DOHH2 (cell line): ENCODE measurements around the gene NNT.

Experiments used
- H3F3A ChIP-seq: fragments of 200-600 bp; sonication (generic), shearing (Covaris generic); 2 replicates; pipeline ENCODE4 v1.6.0; 2016; ENCODE audit warnings: antibody characterized with exemption, mild to moderate bottlenecking; ENCODE audit not compliant: control insufficient read depth, insufficient read depth
- H3K27ac ChIP-seq: fragments of 200-600 bp; sonication (generic); 2 replicates; pipeline ENCODE4 v1.5.1; 2014; ENCODE audit warnings: low read depth, mild to moderate bottlenecking, low read length, moderate library complexity
- H3K27me3 ChIP-seq: fragments of 200-600 bp; sonication (generic); 2 replicates; pipeline ENCODE4 v1.6.1; 2014; ENCODE audit warnings: mild to moderate bottlenecking, low read length, mixed read lengths; ENCODE audit not compliant: control insufficient read depth
- H3K36me3 ChIP-seq: fragments of 200-600 bp; sonication (generic); 2 replicates; pipeline ENCODE4 v1.6.1; 2014; ENCODE audit warnings: mild to moderate bottlenecking, low read length, moderate library complexity, mixed read lengths; ENCODE audit not compliant: control insufficient read depth
- H3K4me1 ChIP-seq: fragments of 200-600 bp; sonication (generic); 2 replicates; pipeline ENCODE4 v1.6.1; 2014; ENCODE audit warnings: mild to moderate bottlenecking, low read length, mixed read lengths; ENCODE audit not compliant: control insufficient read depth
- H3K4me2 ChIP-seq: fragments of 200-600 bp; sonication (generic); 2 replicates; pipeline ENCODE4 v1.6.0; 2014; ENCODE audit warnings: mild to moderate bottlenecking, low read length, moderate library complexity
- H3K4me3 ChIP-seq: fragments of 200-600 bp; sonication (generic); 2 replicates; pipeline ENCODE4 v1.5.1; 2014; ENCODE audit warnings: mild to moderate bottlenecking, low read length, mixed read lengths
- H3K79me2 ChIP-seq: fragments of 200-600 bp; sonication (generic); 2 replicates; pipeline ENCODE4 v1.6.1; 2014; ENCODE audit warnings: mild to moderate bottlenecking, low read length, mixed read lengths; ENCODE audit not compliant: control insufficient read depth
- H3K9me2 ChIP-seq: fragments of 200-600 bp; sonication (generic); replicated peaks from 2 replicates; pipeline ENCODE4 v1.6.1; 2014; ENCODE audit warnings: mild to moderate bottlenecking, low read length, mixed read lengths; ENCODE audit not compliant: control insufficient read depth
- H3K9me3 ChIP-seq: fragments of 200-600 bp; sonication (generic); 2 replicates; pipeline ENCODE4 v1.6.1; 2014; ENCODE audit warnings: antibody characterized with exemption, low read length, mixed read lengths; ENCODE audit not compliant: control insufficient read depth, insufficient read depth
- H4K20me1 ChIP-seq: fragments of 200-600 bp; sonication (generic); 2 replicates; pipeline ENCODE4 v1.6.0; 2014; ENCODE audit warnings: low read depth, mild to moderate bottlenecking, antibody characterized with exemption, low read length, moderate library complexity; ENCODE audit not compliant: control insufficient read depth, insufficient read depth
- EZH2phosphoT487 ChIP-seq: fragments of 200-600 bp; sonication (generic); IDR thresholded peaks from 2 replicates; pipeline ENCODE4 v1.6.1; 2017; ENCODE audit warnings: borderline replicate concordance, mild to moderate bottlenecking, antibody characterized with exemption, low read length, moderate library complexity, mixed read lengths
- TF ChIP-seq, protein P1 (sequence below): fragments of 200-600 bp; sonication (generic); IDR thresholded peaks from one replicate; pipeline ENCODE4 v1.5.1; 2014; ENCODE audit warnings: antibody characterized with exemption, mild to moderate bottlenecking, low read depth, low read length; ENCODE audit not compliant: poor library complexity, severe bottlenecking

Gene NNT

GRCh38 chr5:43637416-43637815 lies 34.4 kb downstream of the NNT start:
- no peak overlapping the region for H3K4me3 ChIP-seq
- H3K4me2 ChIP-seq, result no peak overlapping the region
- H3K4me1 ChIP-seq, result peaks cover 8% of the 10 kb centered on the region
- H3K9me3 ChIP-seq, result no peaks in the 10 kb centered on the region
- H3F3A ChIP-seq, result no peaks in the 10 kb centered on the region
- no peak for TF ChIP-seq EZH2phosphoT487
- TF ChIP-seq, protein P1, sequence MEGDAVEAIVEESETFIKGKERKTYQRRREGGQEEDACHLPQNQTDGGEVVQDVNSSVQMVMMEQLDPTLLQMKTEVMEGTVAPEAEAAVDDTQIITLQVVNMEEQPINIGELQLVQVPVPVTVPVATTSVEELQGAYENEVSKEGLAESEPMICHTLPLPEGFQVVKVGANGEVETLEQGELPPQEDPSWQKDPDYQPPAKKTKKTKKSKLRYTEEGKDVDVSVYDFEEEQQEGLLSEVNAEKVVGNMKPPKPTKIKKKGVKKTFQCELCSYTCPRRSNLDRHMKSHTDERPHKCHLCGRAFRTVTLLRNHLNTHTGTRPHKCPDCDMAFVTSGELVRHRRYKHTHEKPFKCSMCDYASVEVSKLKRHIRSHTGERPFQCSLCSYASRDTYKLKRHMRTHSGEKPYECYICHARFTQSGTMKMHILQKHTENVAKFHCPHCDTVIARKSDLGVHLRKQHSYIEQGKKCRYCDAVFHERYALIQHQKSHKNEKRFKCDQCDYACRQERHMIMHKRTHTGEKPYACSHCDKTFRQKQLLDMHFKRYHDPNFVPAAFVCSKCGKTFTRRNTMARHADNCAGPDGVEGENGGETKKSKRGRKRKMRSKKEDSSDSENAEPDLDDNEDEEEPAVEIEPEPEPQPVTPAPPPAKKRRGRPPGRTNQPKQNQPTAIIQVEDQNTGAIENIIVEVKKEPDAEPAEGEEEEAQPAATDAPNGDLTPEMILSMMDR, result no peak
- H4K20me1 ChIP-seq, result no peaks in the 10 kb centered on the region
- H3K27me3 ChIP-seq, result no peaks in the 10 kb centered on the region
- no peaks in the 10 kb centered on the region for H3K79me2 ChIP-seq
- H3K27ac ChIP-seq, result no peak overlapping the region
- H3K36me3 ChIP-seq, result peaks cover 29% of the 10 kb centered on the region
- H3K9me2 ChIP-seq, result no peaks in the 10 kb centered on the region

- Histone ChIP-seq H3F3A (no peaks in the 10 kb centered on the region), H3K36me3 (peaks cover 23% of the 10 kb centered on the region)
- TF ChIP-seq, protein P1, result no peak
- no peak for TF ChIP-seq EZH2phosphoT487
These were observed 35.1 kb downstream of the NNT start for GRCh38 chr5:43638107-43638506.

DNA sequence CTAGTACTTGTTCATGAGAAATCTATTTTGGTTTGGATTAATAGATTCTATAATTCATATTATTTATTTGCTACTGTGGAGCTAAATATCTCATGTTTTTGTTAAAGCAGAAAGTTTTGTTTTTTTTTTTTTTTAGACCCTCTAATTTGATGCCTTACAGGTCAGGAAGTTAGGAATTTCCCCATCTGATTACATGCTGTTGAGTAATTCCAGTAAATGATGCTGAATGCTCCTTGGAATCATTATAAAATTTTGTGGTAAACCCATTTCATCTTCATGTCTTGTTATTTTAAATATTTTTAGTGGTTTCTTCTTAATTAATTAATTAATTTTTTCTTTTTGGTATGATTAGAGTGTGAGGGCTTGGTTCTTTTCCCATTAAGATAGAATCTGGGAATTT lies 35.6 kb downstream of the NNT start:
- Histone ChIP-seq H3K27ac (no peak overlapping the region), H3K9me3 (no peaks in the 10 kb centered on the region), H3K36me3 (peaks cover 23% of the 10 kb centered on the region), H3F3A (no peaks in the 10 kb centered on the region), H3K9me2 (no peaks in the 10 kb centered on the region), H3K27me3 (no peaks in the 10 kb centered on the region), H3K4me2 (no peak overlapping the region), H4K20me1 (no peaks in the 10 kb centered on the region), H3K79me2 (no peaks in the 10 kb centered on the region), H3K4me3 (no peak overlapping the region), H3K4me1 (peaks cover 8% of the 10 kb centered on the region)
- TF ChIP-seq, protein P1, result no peak
- TF ChIP-seq EZH2phosphoT487, result no peak

More at GRCh38 chr5:43638107-43638506, 35.1 kb downstream of the NNT start:
- H3K9me2 ChIP-seq, result no peaks in the 10 kb centered on the region
- H3K4me1 ChIP-seq, result peaks cover 8% of the 10 kb centered on the region
- H3K79me2 ChIP-seq, result no peaks in the 10 kb centered on the region
- no peaks in the 10 kb centered on the region for H3K9me3 ChIP-seq
- H3K27ac ChIP-seq, result no peak overlapping the region
- H4K20me1 ChIP-seq, result no peaks in the 10 kb centered on the region
- H3K27me3 ChIP-seq, result no peaks in the 10 kb centered on the region
- no peak overlapping the region for H3K4me2 ChIP-seq
- H3K4me3 ChIP-seq, result no peak overlapping the region
